Limb (tissue), 2 donors: ENCODE results near the gene CAMK2D.

ENCODE experiments used
- DNase-seq, 2 donors: peaks; one replicate each; pipeline ENCODE4 v3.0.0-alpha.2; 2016; ENCODE audit errors: extremely low spot score in 2 of 2

The CAMK2D gene

GRCh38 chr4:113639326-113639725 is 122.2 kb downstream of the CAMK2D start:
- DNase-seq, result no peak

- no peak for DNase-seq
Observed at GRCh38 chr4:113638562-113638832, 123.0 kb downstream of the CAMK2D start.

GRCh38 chr4:113637823-113638561 is 123.5 kb downstream of the CAMK2D start:
- no peak for DNase-seq

- no peak for DNase-seq
Observed at GRCh38 chr4:113637363-113637762, 124.2 kb downstream of the CAMK2D start.

GRCh38 chr4:113636877-113637276 is 124.7 kb downstream of the CAMK2D start:
- DNase-seq, result no peak

- no peak for DNase-seq
Observed at GRCh38 chr4:113636438-113636818, 125.1 kb downstream of the CAMK2D start.

- no peak for DNase-seq
Observed at GRCh38 chr4:113635739-113636437, 125.7 kb downstream of the CAMK2D start.

GRCh38 chr4:113634081-113634969 is 127.2 kb downstream of the CAMK2D start:
- DNase-seq, result no peak

- DNase-seq, result no peak
Observed at GRCh38 chr4:113633467-113633866, 128.1 kb downstream of the CAMK2D start.

GRCh38 chr4:113628711-113629110 is 132.8 kb downstream of the CAMK2D start:
- DNase-seq, result no peak

GRCh38 chr4:113627321-113627720 is 134.2 kb downstream of the CAMK2D start:
- no peak for DNase-seq

GRCh38 chr4:113625902-113626301 is 135.6 kb downstream of the CAMK2D start:
- DNase-seq, result no peak

- DNase-seq, result no peak
Observed at GRCh38 chr4:113623274-113623894, 138.2 kb downstream of the CAMK2D start.

GRCh38 chr4:113621633-113622032 is 139.9 kb downstream of the CAMK2D start:
- no peak for DNase-seq

GRCh38 chr4:113620032-113620431 is 141.5 kb downstream of the CAMK2D start:
- no peak for DNase-seq

GRCh38 chr4:113619526-113619925 is 142.0 kb downstream of the CAMK2D start:
- DNase-seq, result no peak

GRCh38 chr4:113618205-113618604 is 143.3 kb downstream of the CAMK2D start:
- DNase-seq, result no peak

- DNase-seq, result no peak
Observed at GRCh38 chr4:113617195-113617594, 144.3 kb downstream of the CAMK2D start.

GRCh38 chr4:113616443-113616842 is 145.1 kb downstream of the CAMK2D start:
- no peak for DNase-seq

- DNase-seq, result no peak
Observed at GRCh38 chr4:113614414-113614813, 147.1 kb downstream of the CAMK2D start.

GRCh38 chr4:113613503-113613902 is 148.0 kb downstream of the CAMK2D start:
- no peak for DNase-seq

GRCh38 chr4:113610537-113610936 is 151.0 kb downstream of the CAMK2D start:
- no peak for DNase-seq
